Ecto neural progenitor cell (in vitro differentiated cells): ENCODE data around the gene KIAA1671.
"Not testable (repeated sequence)": the region's sequence is repeated elsewhere in the genome, so short reads cannot be mapped to it uniquely, and the experiment has no call there.

Experiments
- DNase-seq: peaks from one replicate; pipeline ENCODE4 v3.0.0-alpha.2; 2018; ENCODE audit warnings: low spot score

The KIAA1671 gene

DNA sequence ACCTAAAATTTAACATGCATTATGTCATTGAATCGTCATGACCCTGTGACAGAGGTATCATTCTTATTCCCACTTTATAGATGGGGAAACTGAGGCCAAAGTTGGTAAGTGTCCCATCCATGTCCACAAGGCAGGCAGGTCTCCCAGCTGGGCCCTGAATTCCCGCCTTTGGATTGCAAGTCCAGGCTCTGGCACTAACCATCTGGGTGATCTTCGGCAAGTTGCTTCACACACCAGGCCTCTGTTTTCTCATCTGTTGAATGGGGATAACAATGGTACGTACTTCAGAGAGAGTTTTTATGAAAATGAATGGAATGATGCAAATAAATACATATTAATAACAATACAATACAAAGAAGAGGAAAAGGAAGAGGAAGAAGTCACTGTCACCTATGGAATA is 250.6 kb downstream of the KIAA1671 start:
- no peak for DNase-seq

- not testable (repeated sequence) for DNase-seq
Measured at GRCh38 chr22:25204547-25204946, 252.0 kb downstream of the KIAA1671 start.

GRCh38 chr22:25205847-25206246 is 253.3 kb downstream of the KIAA1671 start:
- DNase-seq, result no peak

DNA sequence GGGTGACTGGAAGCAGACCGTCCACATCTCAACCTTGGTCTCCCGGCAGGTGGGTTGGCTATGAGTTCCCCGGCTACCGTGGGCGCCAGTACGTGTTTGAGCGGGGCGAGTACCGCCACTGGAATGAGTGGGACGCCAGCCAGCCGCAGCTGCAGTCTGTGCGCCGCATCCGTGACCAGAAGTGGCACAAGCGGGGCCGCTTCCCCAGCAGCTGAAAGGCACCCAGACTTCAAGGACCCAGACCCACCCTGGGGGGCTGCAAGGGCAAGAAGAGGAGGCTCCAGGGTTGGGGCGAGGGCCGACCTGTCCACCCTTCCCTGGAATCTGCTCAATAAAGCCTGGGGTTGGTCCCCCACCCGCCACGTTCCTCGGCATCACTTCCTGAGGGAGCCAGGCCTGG is 254.5 kb downstream of the KIAA1671 start:
- no peak for DNase-seq

DNA sequence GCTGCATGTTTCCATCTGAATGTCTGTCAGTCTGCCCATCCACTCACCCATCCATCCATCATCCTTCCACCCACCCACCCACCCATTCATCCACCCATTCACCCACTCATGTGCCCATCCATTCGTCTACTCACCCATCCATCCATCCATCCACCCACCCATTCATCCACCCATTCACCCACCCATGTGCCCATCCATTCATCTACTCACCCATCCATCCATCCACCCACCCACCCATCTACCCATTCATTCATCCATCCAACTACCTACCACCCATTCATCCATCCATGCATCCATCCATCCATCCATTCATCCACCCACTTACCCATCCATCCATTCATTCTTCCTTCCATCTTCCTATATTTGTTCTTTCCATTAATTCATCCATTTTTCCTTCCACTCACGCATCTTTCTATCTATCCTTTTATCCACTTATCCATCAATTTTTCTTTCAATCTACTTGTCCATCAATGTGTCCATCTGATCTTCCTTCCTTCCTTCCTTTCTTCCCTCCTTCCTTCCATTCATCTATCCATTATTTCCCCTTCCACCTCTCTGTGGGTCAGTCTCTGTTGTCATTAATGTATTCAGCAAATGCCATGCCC is 255.1 kb downstream of the KIAA1671 start:
- no peak for DNase-seq

DNA sequence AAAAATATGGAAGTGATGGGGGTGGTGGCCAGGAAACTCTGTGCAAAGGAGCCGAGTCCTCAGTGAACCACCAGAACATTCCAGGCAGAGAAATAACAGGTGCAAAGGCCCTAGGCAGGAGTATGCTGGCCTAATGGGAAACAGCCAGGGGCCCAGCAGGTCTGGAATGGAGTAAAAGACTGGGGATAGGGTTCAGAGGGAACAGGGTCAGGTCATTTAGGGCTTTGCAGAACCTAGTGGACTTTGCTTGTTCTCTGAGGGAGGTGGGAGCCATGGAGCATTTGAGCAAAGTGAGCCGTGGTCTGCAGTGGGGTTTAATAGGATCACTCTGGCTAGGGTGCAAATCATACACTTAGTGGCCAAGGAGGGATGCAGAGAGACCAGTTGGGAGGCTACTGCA is 255.8 kb downstream of the KIAA1671 start:
- DNase-seq, result no peak

GRCh38 chr22:25208743-25209505 is 256.4 kb downstream of the KIAA1671 start:
- no peak for DNase-seq

- no peak for DNase-seq
Measured at GRCh38 chr22:25210793-25211192, 258.3 kb downstream of the KIAA1671 start.

GRCh38 chr22:25212337-25212736 is 259.8 kb downstream of the KIAA1671 start:
- no peak for DNase-seq

GRCh38 chr22:25213221-25213620 is 260.7 kb downstream of the KIAA1671 start:
- no peak for DNase-seq

- no peak for DNase-seq
Measured at GRCh38 chr22:25216230-25216629, 263.7 kb downstream of the KIAA1671 start.

DNA sequence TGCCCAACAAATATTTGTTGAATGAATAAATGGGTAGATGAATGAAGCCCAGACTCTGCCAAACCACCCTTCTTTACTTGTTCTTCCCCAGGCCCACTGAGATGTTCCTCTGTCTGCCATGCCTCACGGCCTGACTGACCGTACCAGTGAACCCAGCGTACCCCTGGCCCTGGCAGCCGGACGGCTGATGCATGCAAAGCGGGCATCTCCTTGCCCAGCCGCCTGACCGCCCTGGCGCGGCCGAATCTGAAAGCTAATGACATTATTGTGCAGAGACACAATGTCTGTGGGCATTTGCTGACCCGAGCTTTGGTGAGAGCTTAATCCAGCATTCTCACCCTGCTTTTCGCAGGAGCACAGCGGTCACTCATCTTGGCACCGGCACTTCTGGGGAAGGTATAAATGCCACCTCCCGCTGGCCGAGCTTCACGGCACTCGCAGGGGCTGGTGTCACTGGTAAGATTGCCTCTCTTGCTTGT is 266.7 kb downstream of the KIAA1671 start, which contains the start of gene CRYBB2:
Gene CRYBB2 (plus strand): TSS at position 429 of the 479 bp plus-strand sequence. CDS start 1,791 bp downstream, outside the sequence.
- DNase-seq, result no peak

GRCh38 chr22:25219948-25220442 is 267.5 kb downstream of the KIAA1671 start:
- no peak for DNase-seq

DNA sequence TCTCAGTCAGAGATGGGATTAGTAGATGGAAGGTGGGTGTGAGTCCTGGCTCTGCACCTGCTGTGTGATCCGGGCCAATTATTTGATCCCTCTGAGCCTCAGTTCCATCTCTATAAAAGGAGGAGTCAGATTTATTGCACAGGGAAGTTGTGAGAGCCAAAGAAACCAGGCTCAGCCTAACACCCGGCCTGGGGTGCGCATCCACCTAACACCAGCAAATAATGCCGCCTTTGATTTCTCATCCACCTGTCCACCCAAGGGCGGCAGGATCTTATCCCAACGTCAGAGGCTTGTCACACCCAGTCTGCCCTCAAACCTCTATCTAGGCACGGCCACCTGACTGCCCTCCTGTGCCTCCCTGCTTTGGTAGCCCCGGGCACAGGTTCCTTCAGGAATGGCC is 269.3 kb downstream of the KIAA1671 start:
- no peak for DNase-seq

DNA sequence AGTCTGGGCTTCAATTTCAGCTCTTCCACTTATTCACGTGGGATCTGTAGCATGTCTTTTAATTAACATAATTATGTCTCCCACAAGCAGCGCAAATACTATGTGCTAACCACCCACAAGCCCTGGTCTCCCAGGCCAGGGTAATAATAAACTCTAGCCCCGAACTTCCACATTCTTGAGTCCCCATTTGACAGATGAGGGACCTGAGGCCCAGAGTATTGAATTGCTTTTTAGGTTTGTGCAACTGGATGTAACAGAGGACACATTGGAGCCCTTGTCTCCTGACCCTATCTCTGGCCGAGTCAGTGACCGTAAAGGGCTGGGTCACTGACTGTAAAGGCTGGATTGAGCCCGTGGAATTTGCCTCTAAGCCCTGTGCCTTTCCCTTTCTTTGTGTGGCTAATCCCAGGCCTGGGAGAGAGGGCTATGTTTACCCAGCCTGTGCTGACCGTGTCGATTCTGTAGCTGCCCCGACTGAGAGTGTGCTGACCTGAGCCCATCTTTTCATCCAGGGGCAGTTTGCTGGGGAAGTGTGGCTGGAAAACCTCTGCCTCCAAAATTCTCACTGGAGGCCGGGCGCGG is 270.8 kb downstream of the KIAA1671 start:
- peak; percentile 71 for DNase-seq

DNA sequence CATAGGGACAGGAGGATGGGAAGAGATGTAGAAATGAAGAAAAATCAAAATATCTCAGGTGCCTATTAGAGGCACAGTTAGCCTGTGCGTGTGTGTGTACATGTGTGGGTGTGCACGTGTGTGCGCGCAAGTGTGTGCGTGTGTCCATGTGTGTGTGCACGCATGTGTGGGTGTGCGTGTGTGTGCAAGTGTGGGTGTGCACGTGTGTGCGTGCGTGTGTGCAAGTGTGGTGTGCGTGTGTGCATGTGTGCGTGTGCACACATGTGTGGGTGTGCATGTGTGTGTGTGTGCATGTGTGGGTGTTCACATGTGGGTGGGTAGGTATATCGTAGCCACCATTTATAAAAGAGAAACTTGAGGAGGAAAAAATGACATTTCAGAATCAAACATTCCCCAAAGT is 276.3 kb downstream of the KIAA1671 start:
- DNase-seq, result no peak

DNA sequence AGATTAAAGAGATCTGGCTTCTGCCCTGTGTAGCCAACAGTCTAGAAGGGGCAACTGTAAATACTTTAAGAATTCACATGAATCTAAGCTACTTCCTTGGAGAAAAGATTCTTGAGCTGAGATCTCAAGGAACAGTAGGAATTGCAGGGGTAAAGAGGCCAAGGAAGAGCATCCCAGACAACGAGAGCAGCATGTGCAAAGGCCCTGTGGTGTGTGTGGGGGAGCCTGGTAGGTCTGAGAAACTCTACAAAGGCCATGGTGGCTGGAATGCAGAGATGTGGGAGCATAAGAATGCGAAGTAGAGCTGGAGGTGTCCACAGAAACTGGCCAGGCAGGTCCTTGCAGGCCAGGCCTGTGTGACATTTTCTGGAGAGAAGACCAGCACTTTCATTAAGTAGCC is 278.2 kb downstream of the KIAA1671 start:
- not testable (repeated sequence) for DNase-seq

DNA sequence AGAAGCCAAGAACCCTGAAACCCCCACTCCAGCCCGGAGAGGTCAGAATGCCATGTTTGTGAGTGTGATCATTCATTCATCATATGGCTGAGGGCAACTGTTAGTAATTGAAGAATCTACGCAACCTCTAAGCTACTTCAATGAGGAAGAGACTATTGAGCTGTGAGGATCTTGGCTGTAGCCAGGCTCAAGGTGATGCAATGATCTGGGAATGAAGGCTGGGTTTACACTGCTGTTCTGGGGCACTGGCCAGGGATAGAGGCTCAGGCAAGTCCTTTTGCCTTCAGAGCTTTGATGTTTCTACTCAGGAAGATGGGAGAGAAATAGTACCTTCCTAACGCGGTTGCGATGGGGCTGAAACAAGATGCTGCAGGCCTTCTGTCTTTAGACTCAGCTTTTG is 279.8 kb downstream of the KIAA1671 start:
- no peak for DNase-seq

DNA sequence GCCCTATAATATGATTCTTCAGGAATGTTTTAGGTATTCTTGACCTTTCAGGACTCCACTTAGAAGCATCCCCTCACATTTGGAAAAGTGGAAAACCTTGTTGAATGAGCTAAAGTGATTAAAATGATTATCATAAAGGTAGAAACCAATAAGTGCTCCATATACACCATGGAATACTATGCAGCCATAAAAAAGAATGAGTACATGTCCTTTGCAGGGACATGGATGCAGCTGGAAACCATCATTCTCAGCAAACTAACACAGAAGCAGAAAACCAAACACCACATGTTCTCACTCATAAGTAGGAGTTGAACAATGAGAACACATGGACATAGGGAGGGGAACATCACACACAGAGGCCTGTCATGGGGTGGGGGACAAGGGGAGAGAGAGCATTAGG is 281.2 kb downstream of the KIAA1671 start:
- DNase-seq, result not testable (repeated sequence)

- DNase-seq, result peak; percentile 90
Measured at GRCh38 chr22:25235547-25236290, 283.2 kb downstream of the KIAA1671 start.

- DNase-seq, result no peak
Measured at GRCh38 chr22:25236417-25236816, 283.9 kb downstream of the KIAA1671 start.

- no peak for DNase-seq
Measured at GRCh38 chr22:25237503-25237902, 285.0 kb downstream of the KIAA1671 start.
